ENCODE data around the gene TUSC7. TPM values are rescaled to one million over a fixed set of nuclear protein-coding genes. Genes with fewer than 3 reads are reported as not detected.

The TUSC7 gene
- total and polyA plus RNA-seq, 2 of the 4 experiments (the other 2 are of a cell fraction), result not detected

GRCh38 chr3:116671151-116671550 is 38.4 kb upstream of the TUSC7 start:
- in situ Hi-C loops (cut with MboI; ENCODE audit: low sequenced_read_pairs) (no loop called here), intact Hi-C loops (cut with micrococcal nuclease) (no loop called here), dilution Hi-C loops (cut with HindIII; ENCODE audit: low sequenced_read_pairs, unreplicated experiment) (no loop called here)
- Histone ChIP-seq H2BK20ac (ENCODE audit: low read depth, low read length) (no peak overlapping the region), H3K4me1 (ENCODE audit: control insufficient read depth, insufficient read depth, low read length) (no peaks in the 10 kb centered on the region), H2BK5ac (ENCODE audit: low read depth, low read length, poor library complexity, severe bottlenecking) (no peak overlapping the region), H3K9me3 (ENCODE audit: control insufficient read depth, insufficient read depth, low read length) (no peaks in the 10 kb centered on the region), H3K4me3 (ENCODE audit: insufficient read depth, low read depth, low read length) (no peak overlapping the region), H2BK15ac (ENCODE audit: low read depth, low read length) (no peak overlapping the region), H2AFZ (replicated peaks; ENCODE audit: low read length, poor library complexity) (no peak overlapping the region), H3K23ac (ENCODE audit: low read depth, low read length) (no peak overlapping the region), H3K36me3 (ENCODE audit: control insufficient read depth, insufficient read depth, low read length) (no peaks in the 10 kb centered on the region), H3K79me1 (ENCODE audit: low read depth in 1 of 2, low read length in 2 of 2) (no peaks in the 10 kb centered on the region), H3K14ac (replicated peaks; ENCODE audit: low read depth, low read length) (no peak overlapping the region), H3K56ac (ENCODE audit: extremely low read depth, insufficient read depth, low read length) (no peak overlapping the region), H2BK120ac (ENCODE audit: low read depth, low read length) (no peak overlapping the region), H2AK5ac (ENCODE audit: low read depth, low read length) (no peak overlapping the region), H4K5ac (ENCODE audit: low read depth, low read length) (no peak overlapping the region), H4K91ac (ENCODE audit: insufficient read depth, low read depth, low read length) (no peak overlapping the region), H4K20me1 (ENCODE audit: insufficient read depth, low read length) (no peaks in the 10 kb centered on the region), H3K27me3 (ENCODE audit: control insufficient read depth, insufficient read depth, low read length) (no peaks in the 10 kb centered on the region), H3K27ac (ENCODE audit: insufficient read depth, low read length) (no peak overlapping the region), H2AK9ac (replicated peaks; ENCODE audit: low read depth, low read length, poor library complexity) (no peak overlapping the region), H3K4me2 (ENCODE audit: low read depth, low read length) (no peak overlapping the region), H3K18ac (ENCODE audit: low read depth, low read length) (no peak overlapping the region), H3K9ac (ENCODE audit: low read depth, low read length) (no peak overlapping the region), H4K8ac (ENCODE audit: low read depth in 2 of 2, low read length in 2 of 2) (no peak overlapping the region), H3K4ac (ENCODE audit: low read depth, low read length) (no peak overlapping the region), H3K9me1 (ENCODE audit: insufficient read depth, low read length) (no peaks in the 10 kb centered on the region)
- no peak for DNase-seq
- no CpG with 5 or more reads among the region's 1 CpG for WGBS, 2 experiments (ENCODE audit: extremely low coverage in 2 of 2, insufficient read length in 1 of 2)
- TF ChIP-seq BHLHE40 (IDR thresholded peaks at IDR 0.05; ENCODE audit: low read depth, low read length), result no peak
- no peak for TF ChIP-seq USF2 (IDR thresholded peaks at IDR 0.05; ENCODE audit: low read depth, low read length)
- TF ChIP-seq RAD21 (IDR thresholded peaks at IDR 0.05; ENCODE audit: low read length), result no peak
- no peak for TF ChIP-seq MAFK (IDR thresholded peaks at IDR 0.05; ENCODE audit: low read depth, low read length)
- no peak for TF ChIP-seq RCOR1 (IDR thresholded peaks at IDR 0.05; ENCODE audit: insufficient replicate concordance, low read length)
- no peak for TF ChIP-seq CEBPB (IDR thresholded peaks at IDR 0.05; ENCODE audit: low read depth, low read length)
- TF ChIP-seq SMC3 (IDR thresholded peaks at IDR 0.05; ENCODE audit: low read depth, low read length), result no peak
- no peak for TF ChIP-seq POLR2A (IDR thresholded peaks at IDR 0.05; ENCODE audit: low read depth, low read length)
- TF ChIP-seq CHD1 (IDR thresholded peaks at IDR 0.05; ENCODE audit: low read depth, low read length), result no peak
- TF ChIP-seq, protein P1, sequence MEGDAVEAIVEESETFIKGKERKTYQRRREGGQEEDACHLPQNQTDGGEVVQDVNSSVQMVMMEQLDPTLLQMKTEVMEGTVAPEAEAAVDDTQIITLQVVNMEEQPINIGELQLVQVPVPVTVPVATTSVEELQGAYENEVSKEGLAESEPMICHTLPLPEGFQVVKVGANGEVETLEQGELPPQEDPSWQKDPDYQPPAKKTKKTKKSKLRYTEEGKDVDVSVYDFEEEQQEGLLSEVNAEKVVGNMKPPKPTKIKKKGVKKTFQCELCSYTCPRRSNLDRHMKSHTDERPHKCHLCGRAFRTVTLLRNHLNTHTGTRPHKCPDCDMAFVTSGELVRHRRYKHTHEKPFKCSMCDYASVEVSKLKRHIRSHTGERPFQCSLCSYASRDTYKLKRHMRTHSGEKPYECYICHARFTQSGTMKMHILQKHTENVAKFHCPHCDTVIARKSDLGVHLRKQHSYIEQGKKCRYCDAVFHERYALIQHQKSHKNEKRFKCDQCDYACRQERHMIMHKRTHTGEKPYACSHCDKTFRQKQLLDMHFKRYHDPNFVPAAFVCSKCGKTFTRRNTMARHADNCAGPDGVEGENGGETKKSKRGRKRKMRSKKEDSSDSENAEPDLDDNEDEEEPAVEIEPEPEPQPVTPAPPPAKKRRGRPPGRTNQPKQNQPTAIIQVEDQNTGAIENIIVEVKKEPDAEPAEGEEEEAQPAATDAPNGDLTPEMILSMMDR (conservative IDR thresholded peaks at IDR 0.05; ENCODE audit: low read depth, low read length), result no peak
- TF ChIP-seq ELK1 (IDR thresholded peaks at IDR 0.05; ENCODE audit: borderline replicate concordance, low read depth, low read length), result no peak
- no peak for TF ChIP-seq RFX5 (IDR thresholded peaks at IDR 0.05; ENCODE audit: low read depth, low read length)
- ATAC-seq (ENCODE audit: low read depth), result no peak
- ChIA-PET POLR2A (ENCODE audit: unreplicated experiment) (no interaction called here), CTCF (no interaction called here)
- BruUV-seq (replicated peaks), result no TSS peak
